Smooth muscle cell (in vitro differentiated cells): Measurements from ENCODE around the gene ATRIP. TPM values are rescaled to one million over a fixed set of nuclear protein-coding genes. Genes with fewer than 3 reads are reported as not detected.

ENCODE experiments used
- DNase-seq: peaks from one replicate; lab custom pipeline; 2025; ENCODE audit not compliant: unreplicated experiment; lab: John Stamatoyannopoulos, UW
- H2AFZ ChIP-seq: fragments of 200-600 bp; sonication (generic); 2 replicates; pipeline ENCODE4 v1.6.0; 2016; ENCODE audit warnings: antibody characterized with exemption, low read depth, mild to moderate bottlenecking
- H3F3A ChIP-seq: fragments of 200-600 bp; sonication (generic); 2 replicates; pipeline ENCODE4 v1.6.0; 2017; ENCODE audit warnings: antibody characterized with exemption, low read depth
- H3K27ac ChIP-seq: fragments of 200-600 bp; sonication (generic); 2 replicates; pipeline ENCODE4 v1.5.1; 2016; ENCODE audit warnings: low read depth, mild to moderate bottlenecking
- H3K27me3 ChIP-seq: fragments of 200-600 bp; sonication (generic); 2 replicates; pipeline ENCODE4 v1.6.1; 2016; ENCODE audit warnings: low read depth, mild to moderate bottlenecking
- H3K36me3 ChIP-seq: fragments of 200-600 bp; sonication (generic); 2 replicates; pipeline ENCODE4 v1.5.1; 2016; ENCODE audit warnings: low read depth
- H3K4me1 ChIP-seq: fragments of 200-600 bp; sonication (generic); 2 replicates; pipeline ENCODE4 v1.5.1; 2016; ENCODE audit warnings: low read depth
- H3K4me2 ChIP-seq: fragments of 200-600 bp; sonication (generic); 2 replicates; pipeline ENCODE4 v1.6.0; 2016; ENCODE audit warnings: mild to moderate bottlenecking
- H3K4me3 ChIP-seq: fragments of 200-600 bp; sonication (generic); 2 replicates; pipeline ENCODE4 v1.5.1; 2016; ENCODE audit warnings: mild to moderate bottlenecking
- H3K79me2 ChIP-seq: fragments of 200-600 bp; sonication (generic); 2 replicates; pipeline ENCODE4 v1.6.0; 2016; ENCODE audit warnings: low read depth, mild to moderate bottlenecking
- H3K9ac ChIP-seq: fragments of 200-600 bp; sonication (generic); 2 replicates; pipeline ENCODE4 v1.6.0; 2016; ENCODE audit warnings: low read depth
- H3K9me3 ChIP-seq: fragments of 200-600 bp; sonication (generic); replicated peaks from 2 replicates; pipeline ENCODE4 v1.5.1; 2016; ENCODE audit warnings: low read depth
- H4K20me1 ChIP-seq: fragments of 200-600 bp; sonication (generic); 2 replicates; pipeline ENCODE4 v1.6.0; 2016; ENCODE audit warnings: low read depth
- whole genome bisulfite sequencing: methylation state at CpG from one replicate; pipeline ENCODE4 v1.1.7; 2016; ENCODE audit warnings: low lambda C conversion rate; 5-methylcytosine and 5-hydroxymethylcytosine counted together
- polyA plus RNA-seq: library from polyadenylated mRNA; unstranded; fragments of >200 nt; fragmentation: Nextera tagmentation; extraction: Ambion mirVana; gene quantifications from 2 replicates; pipeline ENCODE4 v1.2.1, GENCODE V29; 2016
- total RNA-seq: library from RNA; depleted of rRNA; stranded (reverse); fragments of >200 nt; gene quantifications from 2 replicates; pipeline ENCODE4 v1.2.3, GENCODE V29; 2014
- TF ChIP-seq, protein P1 (sequence below): fragments of 200-600 bp; sonication (generic); IDR thresholded peaks from 2 replicates; pipeline ENCODE4 v1.5.1; 2017; ENCODE audit warnings: borderline replicate concordance, mild to moderate bottlenecking, antibody characterized with exemption; ENCODE audit not compliant: insufficient read depth, poor library complexity, severe bottlenecking

ATRIP gene
- total and polyA plus RNA-seq, 2 experiments from 2014 or later, result 4.0 to 7.3 TPM

DNA sequence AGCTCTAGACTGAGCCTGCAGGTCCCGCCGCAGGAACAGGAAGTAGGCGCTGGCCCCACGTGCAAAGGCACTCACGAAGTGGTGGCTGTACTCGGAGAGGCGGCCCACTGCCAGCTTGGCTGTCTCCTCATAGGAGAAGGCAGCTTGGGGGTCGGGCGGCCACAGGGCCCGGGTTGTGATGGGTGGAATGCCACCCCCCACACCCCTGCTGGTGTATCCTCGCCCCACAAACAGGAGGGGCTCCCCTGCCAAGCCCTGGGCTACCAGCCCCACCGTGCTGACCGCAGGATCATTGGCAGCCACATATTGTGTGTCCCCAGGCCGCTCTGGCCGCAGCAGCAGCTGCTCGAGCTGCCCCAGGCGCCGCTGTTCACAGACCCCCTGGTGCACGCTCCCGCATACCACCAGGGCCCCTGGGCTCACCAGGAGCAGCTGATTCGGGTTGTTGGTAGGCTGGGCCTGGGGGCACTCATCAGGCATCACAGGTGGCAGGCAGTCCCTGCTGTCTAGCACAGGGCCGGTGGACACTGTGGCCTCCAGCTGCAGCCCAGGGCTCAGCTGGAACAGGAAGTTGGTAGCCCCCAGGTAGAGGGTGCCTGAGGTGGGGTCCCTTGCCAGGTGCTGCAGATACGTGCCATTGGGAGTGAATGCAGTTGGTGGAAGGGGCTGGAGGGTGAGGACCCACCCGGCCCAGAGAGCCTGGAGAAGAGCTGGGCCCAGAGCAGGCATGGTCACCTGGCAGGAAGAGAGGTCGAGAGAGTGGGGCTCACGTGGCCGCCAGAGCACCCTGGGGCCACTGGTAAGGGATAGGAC lies 22.4 kb upstream of the ATRIP start:
- H2AFZ ChIP-seq, result no peak overlapping the region
- WGBS, result 96% methylated on average over 27 of the region's 27 CpGs
- H3K4me3 ChIP-seq, result no peak overlapping the region
- H3K27me3 ChIP-seq, result no peaks in the 10 kb centered on the region
- H4K20me1 ChIP-seq, result peaks cover 86% of the 10 kb centered on the region
- H3K9me3 ChIP-seq, result no peaks in the 10 kb centered on the region
- peaks cover 27% of the 10 kb centered on the region for H3K79me2 ChIP-seq
- H3K4me2 ChIP-seq, result no peak overlapping the region
- H3K9ac ChIP-seq, result no peak overlapping the region
- H3K36me3 ChIP-seq, result no peaks in the 10 kb centered on the region
- DNase-seq, result no peak
- TF ChIP-seq, protein P1, sequence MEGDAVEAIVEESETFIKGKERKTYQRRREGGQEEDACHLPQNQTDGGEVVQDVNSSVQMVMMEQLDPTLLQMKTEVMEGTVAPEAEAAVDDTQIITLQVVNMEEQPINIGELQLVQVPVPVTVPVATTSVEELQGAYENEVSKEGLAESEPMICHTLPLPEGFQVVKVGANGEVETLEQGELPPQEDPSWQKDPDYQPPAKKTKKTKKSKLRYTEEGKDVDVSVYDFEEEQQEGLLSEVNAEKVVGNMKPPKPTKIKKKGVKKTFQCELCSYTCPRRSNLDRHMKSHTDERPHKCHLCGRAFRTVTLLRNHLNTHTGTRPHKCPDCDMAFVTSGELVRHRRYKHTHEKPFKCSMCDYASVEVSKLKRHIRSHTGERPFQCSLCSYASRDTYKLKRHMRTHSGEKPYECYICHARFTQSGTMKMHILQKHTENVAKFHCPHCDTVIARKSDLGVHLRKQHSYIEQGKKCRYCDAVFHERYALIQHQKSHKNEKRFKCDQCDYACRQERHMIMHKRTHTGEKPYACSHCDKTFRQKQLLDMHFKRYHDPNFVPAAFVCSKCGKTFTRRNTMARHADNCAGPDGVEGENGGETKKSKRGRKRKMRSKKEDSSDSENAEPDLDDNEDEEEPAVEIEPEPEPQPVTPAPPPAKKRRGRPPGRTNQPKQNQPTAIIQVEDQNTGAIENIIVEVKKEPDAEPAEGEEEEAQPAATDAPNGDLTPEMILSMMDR, result no peak
- peaks cover 12% of the 10 kb centered on the region for H3K4me1 ChIP-seq
- no peak overlapping the region for H3K27ac ChIP-seq
- no peaks in the 10 kb centered on the region for H3F3A ChIP-seq

DNA sequence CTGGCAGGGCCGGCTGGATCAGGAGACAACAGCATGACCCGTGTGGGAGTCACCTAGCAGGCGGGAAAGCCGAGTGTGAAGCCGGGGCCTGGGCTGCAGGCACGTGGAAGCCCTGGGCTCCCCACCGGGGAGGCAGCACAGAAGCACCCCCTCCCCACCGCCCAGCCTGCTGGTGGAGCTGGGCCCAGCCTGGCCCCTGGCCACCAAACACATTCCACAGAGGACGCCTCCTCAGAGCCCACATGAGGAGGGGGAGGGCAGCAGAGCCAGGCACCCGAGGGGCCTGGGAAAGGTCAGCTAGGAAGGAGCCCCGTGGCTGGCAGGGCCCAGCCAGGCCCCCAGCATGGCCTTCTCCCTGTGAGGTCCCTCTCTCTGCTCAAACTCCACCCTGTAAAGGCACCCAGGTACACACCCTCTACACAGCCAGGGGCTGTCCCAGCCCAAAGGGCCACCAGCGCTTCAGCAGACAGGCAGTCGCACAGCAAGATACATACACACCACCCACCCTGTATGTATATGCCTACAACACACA lies 21.2 kb upstream of the ATRIP start:
- 72% methylated on average over 13 of the region's 13 CpGs for WGBS
- no peaks in the 10 kb centered on the region for H3F3A ChIP-seq
- H4K20me1 ChIP-seq, result peaks cover 75% of the 10 kb centered on the region
- no peak overlapping the region for H3K4me2 ChIP-seq
- peaks cover 27% of the 10 kb centered on the region for H3K79me2 ChIP-seq
- H3K36me3 ChIP-seq, result no peaks in the 10 kb centered on the region
- no peak for DNase-seq
- H3K9me3 ChIP-seq, result no peaks in the 10 kb centered on the region
- H3K9ac ChIP-seq, result no peak overlapping the region
- H3K27ac ChIP-seq, result no peak overlapping the region
- H3K4me1 ChIP-seq, result peaks cover 12% of the 10 kb centered on the region
- H3K27me3 ChIP-seq, result no peaks in the 10 kb centered on the region
- TF ChIP-seq, protein P1, result no peak
- H3K4me3 ChIP-seq, result no peak overlapping the region
- H2AFZ ChIP-seq, result no peak overlapping the region

DNA sequence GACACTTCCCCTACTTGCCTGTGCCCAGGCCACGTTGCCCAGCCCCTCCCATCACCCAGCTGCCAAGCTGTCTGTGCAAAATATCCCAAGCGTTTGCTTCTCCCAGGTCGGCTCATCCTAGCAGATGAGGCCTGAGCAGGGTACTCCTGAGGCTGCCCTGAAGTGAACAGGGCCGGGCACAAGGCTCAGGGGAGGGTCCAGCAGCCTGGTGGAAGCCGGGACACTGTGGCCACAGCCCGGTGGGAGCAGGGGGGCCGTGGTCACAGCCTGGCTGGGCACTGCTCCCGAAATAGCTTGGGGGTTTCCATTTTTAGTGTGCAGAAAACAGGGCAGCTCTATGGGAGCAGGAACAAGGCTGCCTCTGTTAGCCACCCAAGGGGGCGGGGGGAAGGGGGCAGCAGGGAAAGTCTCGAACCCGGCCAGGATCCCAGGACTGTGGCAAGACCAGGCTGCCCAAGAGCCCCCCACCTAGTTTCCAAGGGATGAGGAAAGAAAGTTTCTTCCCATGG lies 20.1 kb upstream of the ATRIP start:
- H3K79me2 ChIP-seq, result peaks cover 27% of the 10 kb centered on the region
- H3K9ac ChIP-seq, result no peak overlapping the region
- H2AFZ ChIP-seq, result no peak overlapping the region
- no peaks in the 10 kb centered on the region for H3K9me3 ChIP-seq
- H3K27ac ChIP-seq, result no peak overlapping the region
- H3K4me3 ChIP-seq, result no peak overlapping the region
- no peaks in the 10 kb centered on the region for H3K36me3 ChIP-seq
- no peak overlapping the region for H3K4me2 ChIP-seq
- H3K27me3 ChIP-seq, result no peaks in the 10 kb centered on the region
- TF ChIP-seq, protein P1, result no peak
- H3F3A ChIP-seq, result no peaks in the 10 kb centered on the region
- H3K4me1 ChIP-seq, result peaks cover 12% of the 10 kb centered on the region
- 89% methylated on average over 11 of the region's 11 CpGs for WGBS
- H4K20me1 ChIP-seq, result peaks cover 66% of the 10 kb centered on the region
- DNase-seq, result no peak
